GM12872 (cell line): ENCODE data around the gene BMPR1B.

Experiments used
- CTCF ChIP-seq: IDR thresholded peaks from 3 replicates; pipeline ENCODE4 v1.5.1; 2011; ENCODE audit warnings: low read depth, mild to moderate bottlenecking, low read length, moderate library complexity; ENCODE audit not compliant: insufficient read depth

Gene BMPR1B

GRCh38 chr4:94939791-94940519 is 182.2 kb downstream of the BMPR1B start:
- TF ChIP-seq CTCF: no peak

- TF ChIP-seq CTCF: no peak
These were observed 182.8 kb downstream of the BMPR1B start for GRCh38 chr4:94940520-94940908.

- TF ChIP-seq CTCF: no peak
These were observed 184.0 kb downstream of the BMPR1B start for GRCh38 chr4:94941706-94942105.

GRCh38 chr4:94944726-94945125 is 187.0 kb downstream of the BMPR1B start:
- TF ChIP-seq CTCF: no peak

GRCh38 chr4:94947681-94948108 is 189.9 kb downstream of the BMPR1B start:
- TF ChIP-seq CTCF: no peak

GRCh38 chr4:94954251-94954650 is 196.5 kb downstream of the BMPR1B start:
- TF ChIP-seq CTCF: no peak

- no peak for TF ChIP-seq CTCF
These were observed 199.3 kb downstream of the BMPR1B start for GRCh38 chr4:94957030-94957429.
